ENCODE measurements around the gene RBM38. TPM values are rescaled to one million over a fixed set of nuclear protein-coding genes. Genes with fewer than 3 reads are reported as not detected.

RBM38 gene
- total and polyA plus RNA-seq, 10 of the 15 experiments (the other 5 are each of a cell fraction or from before 2014, with no cell fraction given) = 0.32 to 118 (median 25.2) TPM

GRCh38 chr20:57442888-57443239 is 51.7 kb downstream of the RBM38 start:
- no peak for ATAC-seq
- Histone ChIP-seq H3K4me2 (ENCODE audit: control insufficient read depth, insufficient read depth) (no peak overlapping the region), H4K20me1 (ENCODE audit: control insufficient read depth, insufficient read depth) (no peaks in the 10 kb centered on the region), H2AFZ (ENCODE audit: control insufficient read depth, low read depth, low read length) (no peak overlapping the region), H3K9me3 (replicated peaks; ENCODE audit: control insufficient read depth, insufficient read depth, low read length) (no peaks in the 10 kb centered on the region; the same call in 1 of the 3 replicates), H3K79me2 (ENCODE audit: control insufficient read depth, insufficient read depth, low read length) (no peaks in the 10 kb centered on the region), H3K27ac (ENCODE audit: control insufficient read depth, insufficient read depth) (no peak overlapping the region), H3K4me3 (no peak overlapping the region), H3K36me3 (ENCODE audit: control insufficient read depth in 2 of 2, insufficient read depth in 2 of 2, low read length in 1 of 2) (no peaks in the 10 kb centered on the region), H3K9ac (ENCODE audit: control insufficient read depth, insufficient read depth, low read length) (no peak overlapping the region), H3K4me1 (ENCODE audit: control insufficient read depth, insufficient read depth, low read length) (no peaks in the 10 kb centered on the region), H3K27me3 (replicated peaks in 1 of 2; ENCODE audit: control insufficient read depth in 2 of 2, insufficient read depth in 2 of 2, low read length in 1 of 2) (no peaks in the 10 kb centered on the region; a peak in 1 of 4 replicates)
- WGBS (ENCODE audit: insufficient coverage, insufficient replicate concordance, low lambda C conversion rate, missing lambda C conversion rate) = 40% methylated on average over 9 of the region's 9 CpGs
- in situ Hi-C loops (cut with MboI) = no loop called here
- no TSS peak for BruUV-seq (replicated peaks)
- ChIA-PET SMC1A (ENCODE audit: uncharacterized antibody, unreplicated experiment) (no interaction called here), POLR2A (no interaction called here), CTCF (no interaction called here), RAD21 (ENCODE audit: unreplicated experiment) (no interaction called here)
- intact Hi-C loops (cut with micrococcal nuclease; ENCODE audit: unreplicated experiment) = no loop called here
- TF ChIP-seq ZBED1 (IDR thresholded peaks at IDR 0.05; ENCODE audit: borderline replicate concordance) (no peak), IKZF1 (conservative IDR thresholded peaks at IDR 0.05) (no peak), NFYB (IDR thresholded peaks at IDR 0.05; ENCODE audit: insufficient read depth, low read depth, low read length) (no peak), WRNIP1 (IDR thresholded peaks at IDR 0.05; ENCODE audit: borderline replicate concordance, low read depth, low read length) (no peak), POU2F2 (IDR thresholded peaks at IDR 0.05; ENCODE audit: borderline replicate concordance, low read depth, low read length) (no peak), DPF2 (IDR thresholded peaks at IDR 0.05) (no peak), SIX5 (IDR thresholded peaks at IDR 0.05; ENCODE audit: low read depth, low read length, severe bottlenecking) (no peak), KDM1A (IDR thresholded peaks at IDR 0.05; ENCODE audit: borderline replicate concordance) (no peak), POLR2AphosphoS5 (IDR thresholded peaks at IDR 0.05; ENCODE audit: low read length) (no peak), RFX5 (IDR thresholded peaks at IDR 0.05; ENCODE audit: low read depth, low read length) (no peak), ZNF207 (IDR thresholded peaks at IDR 0.05; ENCODE audit: borderline replicate concordance) (no peak), BHLHE40 (IDR thresholded peaks at IDR 0.05; ENCODE audit: borderline replicate concordance in 1 of 2, low read depth in 2 of 2, low read length in 1 of 2) (no peak), CBX3 (IDR thresholded peaks at IDR 0.05; ENCODE audit: borderline replicate concordance, low read depth) (no peak), ZBTB4 (CRISPR knock-in tag; IDR thresholded peaks at IDR 0.05) (no peak)
- TF ChIP-seq, protein P1, sequence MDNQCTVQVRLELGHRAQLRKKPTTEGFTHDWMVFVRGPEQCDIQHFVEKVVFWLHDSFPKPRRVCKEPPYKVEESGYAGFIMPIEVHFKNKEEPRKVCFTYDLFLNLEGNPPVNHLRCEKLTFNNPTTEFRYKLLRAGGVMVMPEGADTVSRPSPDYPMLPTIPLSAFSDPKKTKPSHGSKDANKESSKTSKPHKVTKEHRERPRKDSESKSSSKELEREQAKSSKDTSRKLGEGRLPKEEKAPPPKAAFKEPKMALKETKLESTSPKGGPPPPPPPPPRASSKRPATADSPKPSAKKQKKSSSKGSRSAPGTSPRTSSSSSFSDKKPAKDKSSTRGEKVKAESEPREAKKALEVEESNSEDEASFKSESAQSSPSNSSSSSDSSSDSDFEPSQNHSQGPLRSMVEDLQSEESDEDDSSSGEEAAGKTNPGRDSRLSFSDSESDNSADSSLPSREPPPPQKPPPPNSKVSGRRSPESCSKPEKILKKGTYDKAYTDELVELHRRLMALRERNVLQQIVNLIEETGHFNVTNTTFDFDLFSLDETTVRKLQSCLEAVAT (IDR thresholded peaks at IDR 0.05) = no peak
- TF ChIP-seq, protein P2, sequence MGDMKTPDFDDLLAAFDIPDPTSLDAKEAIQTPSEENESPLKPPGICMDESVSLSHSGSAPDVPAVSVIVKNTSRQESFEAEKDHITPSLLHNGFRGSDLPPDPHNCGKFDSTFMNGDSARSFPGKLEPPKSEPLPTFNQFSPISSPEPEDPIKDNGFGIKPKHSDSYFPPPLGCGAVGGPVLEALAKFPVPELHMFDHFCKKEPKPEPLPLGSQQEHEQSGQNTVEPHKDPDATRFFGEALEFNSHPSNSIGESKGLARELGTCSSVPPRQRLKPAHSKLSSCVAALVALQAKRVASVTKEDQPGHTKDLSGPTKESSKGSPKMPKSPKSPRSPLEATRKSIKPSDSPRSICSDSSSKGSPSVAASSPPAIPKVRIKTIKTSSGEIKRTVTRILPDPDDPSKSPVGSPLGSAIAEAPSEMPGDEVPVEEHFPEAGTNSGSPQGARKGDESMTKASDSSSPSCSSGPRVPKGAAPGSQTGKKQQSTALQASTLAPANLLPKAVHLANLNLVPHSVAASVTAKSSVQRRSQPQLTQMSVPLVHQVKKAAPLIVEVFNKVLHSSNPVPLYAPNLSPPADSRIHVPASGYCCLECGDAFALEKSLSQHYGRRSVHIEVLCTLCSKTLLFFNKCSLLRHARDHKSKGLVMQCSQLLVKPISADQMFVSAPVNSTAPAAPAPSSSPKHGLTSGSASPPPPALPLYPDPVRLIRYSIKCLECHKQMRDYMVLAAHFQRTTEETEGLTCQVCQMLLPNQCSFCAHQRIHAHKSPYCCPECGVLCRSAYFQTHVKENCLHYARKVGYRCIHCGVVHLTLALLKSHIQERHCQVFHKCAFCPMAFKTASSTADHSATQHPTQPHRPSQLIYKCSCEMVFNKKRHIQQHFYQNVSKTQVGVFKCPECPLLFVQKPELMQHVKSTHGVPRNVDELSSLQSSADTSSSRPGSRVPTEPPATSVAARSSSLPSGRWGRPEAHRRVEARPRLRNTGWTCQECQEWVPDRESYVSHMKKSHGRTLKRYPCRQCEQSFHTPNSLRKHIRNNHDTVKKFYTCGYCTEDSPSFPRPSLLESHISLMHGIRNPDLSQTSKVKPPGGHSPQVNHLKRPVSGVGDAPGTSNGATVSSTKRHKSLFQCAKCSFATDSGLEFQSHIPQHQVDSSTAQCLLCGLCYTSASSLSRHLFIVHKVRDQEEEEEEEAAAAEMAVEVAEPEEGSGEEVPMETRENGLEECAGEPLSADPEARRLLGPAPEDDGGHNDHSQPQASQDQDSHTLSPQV (IDR thresholded peaks at IDR 0.05) = no peak
- TF ChIP-seq, protein P3, sequence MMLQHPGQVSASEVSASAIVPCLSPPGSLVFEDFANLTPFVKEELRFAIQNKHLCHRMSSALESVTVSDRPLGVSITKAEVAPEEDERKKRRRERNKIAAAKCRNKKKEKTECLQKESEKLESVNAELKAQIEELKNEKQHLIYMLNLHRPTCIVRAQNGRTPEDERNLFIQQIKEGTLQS (IDR thresholded peaks at IDR 0.05; ENCODE audit: borderline replicate concordance, extremely low read depth, low read depth, low read length) = no peak
- DNase-seq (ENCODE audit: low read depth, low spot score) = no peak
- FAIRE-seq = no peak

Data from GM12878 (cell line).